ENCODE results near the gene CASP3. TPM values are rescaled to one million over a fixed set of nuclear protein-coding genes. Genes with fewer than 3 reads are reported as not detected.

The CASP3 gene
- total RNA-seq, 1 donor from 2014 or later = 56.1 TPM

- DNase-seq (ENCODE audit: low read depth) = no peak
- no peak overlapping the region for H3K4me3 ChIP-seq (ENCODE audit: low read depth, low read length)
- TF ChIP-seq CTCF (conservative IDR thresholded peaks at IDR 0.05; ENCODE audit: low read depth, low read length) = no peak
These were observed 62.0 kb downstream of the CASP3 start for GRCh38 chr4:184587221-184587620.

GRCh38 chr4:184583738-184584502, 65.3 kb downstream of the CASP3 start:
- DNase-seq (ENCODE audit: low read depth) = no peak
- no peak for TF ChIP-seq CTCF (conservative IDR thresholded peaks at IDR 0.05; ENCODE audit: low read depth, low read length)
- no peak overlapping the region for H3K4me3 ChIP-seq (ENCODE audit: low read depth, low read length)

Other genes with a start within 250 kb of the CASP3 start
- gene IRF2, start 174.9 kb downstream of the CASP3 start, total RNA-seq = 19.5 and 22.5 TPM in 2 replicates
- 12.4 and 16.7 TPM in 2 replicates for gene PRIMPOL, start 291 bp upstream of the CASP3 start, total RNA-seq
- gene CENPU, start 84.6 kb upstream of the CASP3 start, total RNA-seq = 33.7 and 75.8 TPM in 2 replicates
- 18.5 and 27.5 TPM in 2 replicates for gene ACSL1, start 176.5 kb upstream of the CASP3 start, total RNA-seq